IMR-90 (cell line): ENCODE data around the gene RAB1A. TPM values are rescaled to one million over a fixed set of nuclear protein-coding genes. Genes with fewer than 3 reads are reported as not detected.
A peak's percentile ranks its signal among the peaks of the same experiment; 100 is the strongest.

ENCODE experiments used
- ATAC-seq: fragments of 200-7000 bp; cut with Tn5 transposase; 2 replicates; pipeline ENCODE4 v1.9.1; 2020; ENCODE audit warnings: low read depth, mild to moderate bottlenecking, moderate library complexity
- BruUV-seq: library from RNA; stranded (reverse); fragments of 400-500 nt; replicated peaks from 2 replicates; lab custom pipeline; 2021; lab: Mats Ljungman, UMichigan
- CTCF ChIA-PET: fragments of 300-600 bp; formaldehyde crosslinking; extraction: SDS; loops from one replicate; lab custom pipeline; 2021; ENCODE audit warnings: antibody characterized with exemption; lab: Yijun Ruan, JAX
- POLR2A ChIA-PET: fragments of 300-600 bp; sonication (Branson Sonifier 250); formaldehyde crosslinking; loops from one replicate; lab custom pipeline; 2022; ENCODE audit warnings: antibody characterized with exemption; ENCODE audit not compliant: unreplicated experiment; lab: Charles Lee
- DNase-seq: peaks from one replicate; pipeline ENCODE4 v3.0.0; 2013
- H2AFZ ChIP-seq: replicated peaks from 2 replicates; pipeline ENCODE3; 2013; ENCODE audit warnings: low read length, mild to moderate bottlenecking; ENCODE audit not compliant: poor library complexity
- H2AK5ac ChIP-seq: 2 replicates; pipeline ENCODE4 v1.6.1; 2013; ENCODE audit warnings: low read depth, low read length, inconsistent platforms
- H2AK9ac ChIP-seq: replicated peaks from 2 replicates; pipeline ENCODE3; 2013; ENCODE audit warnings: mild to moderate bottlenecking, low read depth, low read length, moderate library complexity; ENCODE audit not compliant: poor library complexity
- H2BK120ac ChIP-seq: 2 replicates; pipeline ENCODE4 v1.6.1; 2013; ENCODE audit warnings: low read depth, low read length, inconsistent platforms
- H2BK15ac ChIP-seq: 3 replicates; pipeline ENCODE4 v1.6.1; 2013; ENCODE audit warnings: low read depth, low read length, inconsistent platforms
- H2BK20ac ChIP-seq: 2 replicates; pipeline ENCODE4 v1.6.1; 2013; ENCODE audit warnings: low read depth, mild to moderate bottlenecking, inconsistent platforms, low read length, moderate library complexity
- H2BK5ac ChIP-seq: 2 replicates; pipeline ENCODE4 v1.6.1; 2013; ENCODE audit warnings: mild to moderate bottlenecking, low read depth, low read length, inconsistent platforms; ENCODE audit not compliant: poor library complexity, severe bottlenecking
- H3K14ac ChIP-seq: replicated peaks from 2 replicates; pipeline ENCODE4 v1.6.1; 2013; ENCODE audit warnings: low read depth, low read length, inconsistent platforms
- H3K18ac ChIP-seq: 2 replicates; pipeline ENCODE4 v1.6.1; 2013; ENCODE audit warnings: low read depth, low read length, control low read depth
- H3K23ac ChIP-seq: 2 replicates; pipeline ENCODE4 v1.6.1; 2013; ENCODE audit warnings: low read depth, low read length, inconsistent platforms
- H3K27ac ChIP-seq: 2 replicates; pipeline ENCODE4 v1.5.1; 2013; ENCODE audit warnings: mild to moderate bottlenecking, control low read depth, low read length; ENCODE audit not compliant: insufficient read depth
- H3K27me3 ChIP-seq: 2 replicates; pipeline ENCODE4 v1.6.1; 2013; ENCODE audit warnings: low read length; ENCODE audit not compliant: control insufficient read depth, insufficient read depth
- H3K36me3 ChIP-seq: 2 replicates; pipeline ENCODE4 v1.6.1; 2013; ENCODE audit warnings: low read length, mixed read lengths; ENCODE audit not compliant: control insufficient read depth, insufficient read depth
- H3K4ac ChIP-seq: 2 replicates; pipeline ENCODE4 v1.6.1; 2013; ENCODE audit warnings: low read depth, low read length, inconsistent platforms
- H3K4me1 ChIP-seq: 2 replicates; pipeline ENCODE4 v1.6.1; 2013; ENCODE audit warnings: low read length, mixed read lengths; ENCODE audit not compliant: control insufficient read depth, insufficient read depth
- H3K4me2 ChIP-seq: 2 replicates; pipeline ENCODE4 v1.6.1; 2013; ENCODE audit warnings: low read depth, mild to moderate bottlenecking, control low read depth, low read length, moderate library complexity
- H3K4me3 ChIP-seq: 2 replicates; pipeline ENCODE4 v1.5.1; 2013; ENCODE audit warnings: low read depth, mild to moderate bottlenecking, control low read depth, low read length, moderate library complexity; ENCODE audit not compliant: insufficient read depth
- H3K56ac ChIP-seq: 2 replicates; pipeline ENCODE4 v1.6.1; 2013; ENCODE audit warnings: low read length, inconsistent platforms; ENCODE audit not compliant: insufficient read depth; ENCODE audit errors: extremely low read depth
- H3K79me1 ChIP-seq, 2 experiments: 2 replicates each; pipeline ENCODE4 v1.6.1; 2013; ENCODE audit warnings: low read length in 2 of 2, inconsistent platforms in 1 of 2, low read depth in 1 of 2
- H3K9ac ChIP-seq: 2 replicates; pipeline ENCODE4 v1.6.1; 2013; ENCODE audit warnings: low read depth, low read length, control low read depth
- H3K9me1 ChIP-seq: 2 replicates; pipeline ENCODE4 v1.6.1; 2013; ENCODE audit warnings: low read length, inconsistent platforms; ENCODE audit not compliant: insufficient read depth
- H3K9me3 ChIP-seq: 2 replicates; pipeline ENCODE4 v1.6.1; 2013; ENCODE audit warnings: low read length; ENCODE audit not compliant: control insufficient read depth, insufficient read depth
- H4K20me1 ChIP-seq: 2 replicates; pipeline ENCODE4 v1.6.1; 2013; ENCODE audit warnings: low read length, inconsistent platforms; ENCODE audit not compliant: insufficient read depth
- H4K5ac ChIP-seq: 2 replicates; pipeline ENCODE4 v1.6.1; 2013; ENCODE audit warnings: mild to moderate bottlenecking, low read depth, low read length, control low read depth
- H4K8ac ChIP-seq, 2 experiments: 2 replicates each; pipeline ENCODE4 v1.6.1; 2013; ENCODE audit warnings: low read depth in 2 of 2, low read length in 2 of 2, control low read depth in 1 of 2, inconsistent platforms in 1 of 2
- H4K91ac ChIP-seq: 2 replicates; pipeline ENCODE4 v1.6.1; 2013; ENCODE audit warnings: low read depth, low read length, inconsistent platforms; ENCODE audit not compliant: insufficient read depth
- BHLHE40 ChIP-seq: fragments of 150-350 bp; IDR thresholded peaks from 2 replicates; pipeline ENCODE4 v1.6.1; 2016; ENCODE audit warnings: mild to moderate bottlenecking, low read depth, low read length
- CEBPB ChIP-seq: IDR thresholded peaks from 2 replicates; pipeline ENCODE4 v1.6.1; 2012; ENCODE audit warnings: low read depth, low read length, improper control_type of control experiment
- CHD1 ChIP-seq: IDR thresholded peaks from 2 replicates; pipeline ENCODE4 v1.6.1; 2012; ENCODE audit warnings: low read depth, low read length, improper control_type of control experiment
- CTCF ChIP-seq: conservative IDR thresholded peaks from 2 replicates; pipeline ENCODE4 v1.5.1; 2012; ENCODE audit warnings: mild to moderate bottlenecking, low read depth, low read length, improper control_type of control experiment
- ELK1 ChIP-seq: fragments of 150-350 bp; IDR thresholded peaks from 2 replicates; pipeline ENCODE4 v1.6.1; 2016; ENCODE audit warnings: low read depth, mild to moderate bottlenecking, low read length, moderate library complexity, borderline replicate concordance
- FOS ChIP-seq: fragments of 150-350 bp; IDR thresholded peaks from 2 replicates; pipeline ENCODE4 v1.6.1; 2016; ENCODE audit warnings: low read depth, low read length
- MAFK ChIP-seq: IDR thresholded peaks from 2 replicates; pipeline ENCODE4 v1.6.1; 2012; ENCODE audit warnings: low read depth, low read length, improper control_type of control experiment
- MAZ ChIP-seq: IDR thresholded peaks from 2 replicates; pipeline ENCODE4 v1.6.1; 2012; ENCODE audit warnings: low read depth, mild to moderate bottlenecking, low read length, improper control_type of control experiment, moderate library complexity, borderline replicate concordance
- MXI1 ChIP-seq: IDR thresholded peaks from 2 replicates; pipeline ENCODE4 v1.6.1; 2012; ENCODE audit warnings: low read depth, mild to moderate bottlenecking, low read length, moderate library complexity, borderline replicate concordance
- NFE2L2 ChIP-seq: fragments of 150-350 bp; IDR thresholded peaks from 2 replicates; pipeline ENCODE4 v1.6.1; 2016; ENCODE audit warnings: low read depth, mild to moderate bottlenecking, low read length
- POLR2A ChIP-seq: IDR thresholded peaks from 2 replicates; pipeline ENCODE4 v1.6.1; 2012; ENCODE audit warnings: mild to moderate bottlenecking, low read depth, low read length
- RAD21 ChIP-seq: IDR thresholded peaks from 2 replicates; pipeline ENCODE4 v1.6.1; 2012; ENCODE audit warnings: low read length, improper control_type of control experiment
- RCOR1 ChIP-seq: IDR thresholded peaks from 2 replicates; pipeline ENCODE4 v1.6.1; 2012; ENCODE audit warnings: mild to moderate bottlenecking, low read length, improper control_type of control experiment; ENCODE audit not compliant: insufficient replicate concordance
- RFX5 ChIP-seq: IDR thresholded peaks from 2 replicates; pipeline ENCODE4 v1.8.0; 2012; ENCODE audit warnings: low read depth, mild to moderate bottlenecking, low read length, moderate library complexity
- SMC3 ChIP-seq: fragments of 150-350 bp; IDR thresholded peaks from 2 replicates; pipeline ENCODE4 v1.6.1; 2016; ENCODE audit warnings: low read depth, mild to moderate bottlenecking, antibody characterized with exemption, low read length, moderate library complexity
- USF2 ChIP-seq: fragments of 150-350 bp; IDR thresholded peaks from 2 replicates; pipeline ENCODE4 v1.6.1; 2017; ENCODE audit warnings: mild to moderate bottlenecking, antibody characterized with exemption, low read length, low read depth
- whole genome bisulfite sequencing, 2 experiments: methylation state at CpG; one replicate each; pipeline versions ENCODE4 v1.1.5 to v1.1.7; 2013; ENCODE audit warnings: missing lambda C conversion rate in 2 of 2; ENCODE audit not compliant: insufficient read length in 1 of 2; ENCODE audit errors: extremely low coverage in 2 of 2; 5-methylcytosine and 5-hydroxymethylcytosine counted together
- dilution Hi-C: fragments of 300-500 bp; cut with HindIII; formaldehyde crosslinking; loops from one replicate; pipeline ENCODE4 v1.14.3; 2018; ENCODE audit warnings: low sequenced_read_pairs; ENCODE audit not compliant: unreplicated experiment
- in situ Hi-C: fragments of 300-500 bp; cut with MboI; formaldehyde crosslinking; loops from 3 replicates; pipeline ENCODE4 v1.14.3; 2019; ENCODE audit warnings: low sequenced_read_pairs, inconsistent platforms, mixed read lengths
- intact Hi-C: fragments of 100-400 bp; cut with micrococcal nuclease; formaldehyde crosslinking; loops from 2 replicates; pipeline ENCODE4 v1.10.0; 2022
- polyA plus RNA-seq, 3 experiments: library from polyadenylated mRNA; depleted of rRNA; stranded (reverse); fragments of >200 nt; gene quantifications; 2 replicates each; pipeline ENCODE4 v1.2.3, GENCODE V29; 2012; ENCODE audit warnings: low replicate concordance in 1 of 3
- total RNA-seq: library from RNA; depleted of rRNA; stranded (reverse); fragments of >200 nt; gene quantifications from 2 replicates; pipeline ENCODE4 v1.2.3, GENCODE V29; 2012

The RAB1A gene
- total and polyA plus RNA-seq, 2 of the 4 experiments (the other 2 are of a cell fraction) = 114 to 169 TPM

- Histone ChIP-seq H3K4me2 (no peak overlapping the region), H3K4me1 (no peaks in the 10 kb centered on the region), H3K56ac (no peak overlapping the region), H3K23ac (no peak overlapping the region), H2AK9ac (no peak overlapping the region), H3K9me3 (no peaks in the 10 kb centered on the region), H3K9me1 (no peaks in the 10 kb centered on the region), H2AFZ (no peak overlapping the region), H2BK15ac (no peak overlapping the region), H4K5ac (no peak overlapping the region), H3K4me3 (no peak overlapping the region), H3K27me3 (peaks cover 6% of the 10 kb centered on the region), H4K20me1 (no peaks in the 10 kb centered on the region), H4K91ac (no peak overlapping the region), H2AK5ac (no peak overlapping the region), H3K9ac (no peak overlapping the region), H2BK5ac (no peak overlapping the region), H3K4ac (no peak overlapping the region), H4K8ac (no peak overlapping the region), H3K18ac (no peak overlapping the region), H3K27ac (no peak overlapping the region), H3K14ac (no peak overlapping the region), H3K36me3 (no peaks in the 10 kb centered on the region), H3K79me1 (no peaks in the 10 kb centered on the region), H2BK120ac (no peak overlapping the region), H2BK20ac (no peak overlapping the region)
- 40% methylated on average over 1 of the region's 2 CpGs; no CpG with 5 or more reads in 1 of the 2 experiments for WGBS, 2 experiments
- ATAC-seq (no peak), DNase-seq (peak; percentile 19)
- in situ Hi-C loops = loop anchor here (25.0 kb wide), 1 partner anchor 252 kb away; no protein-coding TSS in a partner anchor
- dilution Hi-C loops = no loop called here
- ChIA-PET POLR2A (no interaction called here), CTCF (interaction anchor here (0.8 to 1.0 kb wide), 2 partner anchors 8 to 22 kb away, joined by 3 read pairs; no protein-coding TSS in a partner anchor)
- intact Hi-C loops = no loop called here
- BruUV-seq = no TSS peak
- TF ChIP-seq ELK1 (no peak), SMC3 (no peak), RCOR1 (no peak), CTCF (no peak), POLR2A (no peak), MAZ (no peak), USF2 (no peak), MAFK (no peak), RFX5 (no peak), RAD21 (no peak), FOS (no peak), CHD1 (no peak), MXI1 (no peak), BHLHE40 (no peak), NFE2L2 (no peak), CEBPB (no peak)
Observed at GRCh38 chr2:65164426-65164891, 34.6 kb upstream of the RAB1A start.
